Measurements from ENCODE around the gene SLC9A9.

The SLC9A9 gene

DNA sequence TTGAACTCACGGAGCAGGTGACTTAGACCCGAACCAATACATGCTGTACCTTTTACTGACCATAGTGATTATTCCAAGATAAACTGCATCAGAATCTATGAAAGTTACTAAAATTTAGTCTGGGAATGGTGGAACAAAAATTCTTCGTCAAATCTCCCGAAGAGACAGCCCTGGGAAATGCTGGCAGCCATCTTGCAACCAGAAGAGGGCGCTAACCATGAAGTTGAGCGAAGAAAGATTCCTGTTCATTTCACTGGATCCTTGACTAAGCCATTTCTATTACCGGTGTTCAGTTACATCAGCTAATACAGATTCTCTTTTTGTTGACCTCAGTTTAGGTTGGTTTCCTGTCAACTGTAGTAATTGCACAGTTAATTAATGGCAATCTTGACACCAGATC lies 199.6 kb downstream of the SLC9A9 start:
- DNase-seq (ENCODE audit: low read depth, low spot score), result peak; percentile 42

DNA sequence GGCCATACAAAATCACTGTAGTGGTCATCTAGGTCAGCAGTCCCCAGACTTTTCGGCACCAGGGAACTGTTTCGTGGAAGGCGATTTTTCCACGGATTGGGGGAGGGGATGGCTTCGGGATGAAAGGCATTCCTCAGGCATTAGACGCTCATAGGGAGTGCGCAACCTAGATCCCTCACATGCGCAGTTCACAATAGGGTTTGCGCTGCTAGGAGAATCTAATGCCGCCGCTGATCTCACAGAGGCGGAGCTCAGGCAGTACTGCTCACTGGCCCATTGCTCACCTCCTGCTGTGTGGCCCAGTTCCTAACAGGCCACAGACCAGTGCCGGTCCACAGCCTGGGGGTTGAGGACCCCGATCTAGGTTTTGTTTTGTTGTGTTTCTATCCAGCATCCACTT lies 200.1 kb downstream of the SLC9A9 start:
- peak; percentile 71 for DNase-seq (ENCODE audit: low read depth, low spot score)

DNA sequence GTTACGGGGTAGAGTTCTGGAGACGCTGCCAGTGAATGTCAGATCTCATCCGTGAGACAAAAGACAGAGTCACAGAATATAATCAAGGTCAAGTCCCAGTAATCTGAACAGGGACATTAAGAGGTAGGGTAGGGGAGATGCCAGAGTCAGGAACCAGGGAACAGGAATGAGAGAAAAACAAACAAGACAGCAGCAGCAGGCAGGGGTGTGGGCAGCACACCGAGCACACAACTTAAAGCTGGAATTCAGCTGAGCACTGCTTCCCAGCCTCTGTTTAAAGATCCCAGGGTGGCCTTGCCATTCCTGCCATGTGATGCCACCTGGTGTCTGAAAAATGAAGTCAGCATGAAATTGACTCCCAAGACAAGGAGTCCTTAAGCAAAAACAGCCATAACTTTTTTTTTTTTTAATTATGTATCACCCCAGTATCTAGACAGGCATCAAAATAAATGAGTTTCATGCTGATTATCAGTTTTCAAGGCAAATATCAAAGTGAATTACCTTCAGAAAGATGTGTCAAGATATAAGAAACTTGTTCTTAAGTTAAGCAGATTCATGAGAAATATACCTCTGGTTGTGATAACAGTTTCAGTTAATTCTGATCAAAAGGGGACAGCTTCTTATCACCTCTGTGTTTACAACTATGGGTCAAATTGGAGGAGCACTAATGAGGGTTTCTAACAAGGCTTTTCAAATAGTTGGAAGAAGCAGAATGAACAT lies 203.7 kb downstream of the SLC9A9 start:
- DNase-seq (ENCODE audit: low read depth, low spot score), result peak; percentile 73

DNA sequence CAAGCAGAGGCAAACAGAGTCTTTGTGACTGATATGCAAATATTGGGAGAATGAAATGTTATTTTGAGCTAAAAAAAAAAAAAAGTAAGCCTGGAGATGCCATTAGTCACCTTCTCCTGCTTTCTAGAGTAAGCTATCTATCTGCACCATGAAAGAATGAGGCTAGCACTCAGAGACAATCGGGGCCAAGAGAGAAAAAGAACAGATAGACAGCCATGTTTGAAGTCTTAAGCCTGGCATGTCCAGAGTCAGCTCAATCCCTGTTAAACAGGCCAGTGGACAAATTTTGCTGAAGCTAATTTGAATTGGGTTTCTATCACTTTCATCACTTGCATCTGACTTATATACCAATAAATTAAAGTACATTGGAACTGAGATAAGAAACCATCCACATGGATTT lies 204.4 kb downstream of the SLC9A9 start:
- DNase-seq (ENCODE audit: low read depth, low spot score), result no peak

DNA sequence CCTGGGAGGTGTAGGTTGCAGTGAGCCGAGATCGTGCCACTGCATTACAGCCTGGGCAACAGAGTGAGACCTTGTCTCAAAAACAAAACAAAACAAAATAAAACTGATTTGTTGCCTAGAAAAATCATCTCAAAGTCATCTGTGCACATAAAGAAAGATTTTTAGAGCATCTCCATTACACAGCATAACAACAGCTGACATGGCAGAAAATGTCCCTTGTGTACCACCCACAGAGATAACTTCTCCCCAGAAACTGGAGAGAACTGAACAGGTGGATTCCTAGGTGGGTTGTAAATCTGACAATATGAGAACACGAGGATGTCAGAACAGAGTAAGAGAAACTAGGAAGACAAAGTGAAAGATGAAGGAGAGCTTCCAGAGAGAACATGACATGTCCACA lies 207.5 kb downstream of the SLC9A9 start:
- no peak for DNase-seq (ENCODE audit: low read depth, low spot score)

DNA sequence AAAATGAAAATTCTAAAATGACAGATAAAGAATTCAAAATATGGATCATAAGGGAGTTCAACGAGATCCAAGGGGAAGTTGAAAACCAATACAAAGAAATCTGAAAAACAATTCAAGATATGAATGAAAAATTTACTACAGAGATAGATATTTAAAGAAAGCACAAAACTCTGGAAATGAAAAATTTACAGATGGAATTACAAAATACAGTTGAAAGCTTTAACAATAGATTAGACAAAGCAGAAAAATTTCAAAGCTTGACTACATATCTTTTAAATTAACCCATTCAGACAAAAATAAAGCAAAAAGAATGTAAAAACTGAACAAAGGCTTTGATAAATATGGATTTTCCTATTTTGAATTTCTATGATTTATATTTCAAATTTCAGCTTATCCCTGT lies 211.1 kb downstream of the SLC9A9 start:
- no peak for DNase-seq (ENCODE audit: low read depth, low spot score)

DNA sequence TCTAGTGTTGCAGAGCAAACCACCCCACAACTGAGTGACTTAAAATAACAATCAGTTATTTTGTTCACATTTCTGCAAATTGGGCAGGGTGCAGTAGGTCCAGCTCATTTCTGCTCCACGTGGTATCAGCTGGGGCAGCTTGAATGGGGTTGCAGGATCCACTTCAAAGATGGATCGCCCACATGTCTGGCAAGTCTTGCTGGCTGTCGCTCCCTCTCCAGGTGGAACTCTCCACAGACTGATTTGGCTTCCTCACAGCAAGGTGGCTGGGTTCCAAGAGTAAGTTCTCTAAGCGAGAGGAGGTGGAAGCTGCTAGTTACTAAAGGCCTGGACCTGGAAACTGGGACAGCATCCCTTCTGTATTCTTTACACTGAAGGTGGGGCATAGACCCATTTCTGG lies 213.3 kb downstream of the SLC9A9 start:
- DNase-seq (ENCODE audit: low read depth, low spot score), result no peak

DNA sequence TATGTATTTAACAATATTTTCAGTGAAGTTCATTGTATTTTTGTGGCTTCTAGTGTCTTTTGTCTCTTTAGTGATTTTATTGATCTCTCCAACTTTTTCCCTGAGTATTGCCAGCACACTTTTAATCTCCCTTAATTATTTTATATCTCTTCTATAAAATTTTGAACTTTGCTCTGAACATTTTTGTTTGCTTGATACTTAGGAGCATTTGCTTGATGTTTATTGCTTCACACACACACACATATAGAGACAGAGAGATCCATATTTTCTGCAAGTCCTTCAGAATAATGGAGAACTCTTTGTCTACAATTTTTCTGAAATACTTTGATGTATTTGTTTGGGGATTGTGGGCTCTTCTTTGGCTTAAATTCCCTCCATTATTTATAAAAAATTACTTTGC lies 213.8 kb downstream of the SLC9A9 start:
- no peak for DNase-seq (ENCODE audit: low read depth, low spot score)

DNA sequence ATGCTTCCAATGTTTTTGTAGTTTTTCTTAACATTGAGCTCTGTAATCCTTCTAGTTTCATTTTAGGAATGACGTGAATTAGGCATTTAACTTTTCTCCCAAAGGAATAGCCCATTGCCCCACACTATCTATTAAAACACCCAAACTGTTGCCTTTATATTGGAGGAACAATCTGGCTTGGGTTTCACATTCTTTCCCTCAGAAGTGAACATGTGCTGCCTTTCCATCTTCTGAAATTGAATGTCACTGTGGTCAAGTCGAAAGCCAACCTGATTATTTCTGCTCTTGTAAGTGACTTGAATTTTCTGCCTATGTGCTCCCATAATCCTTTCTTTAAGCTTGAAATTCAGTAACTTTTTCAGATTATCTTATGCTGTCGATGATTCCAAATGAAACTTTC lies 214.5 kb downstream of the SLC9A9 start:
- DNase-seq (ENCODE audit: low read depth, low spot score), result no peak

DNA sequence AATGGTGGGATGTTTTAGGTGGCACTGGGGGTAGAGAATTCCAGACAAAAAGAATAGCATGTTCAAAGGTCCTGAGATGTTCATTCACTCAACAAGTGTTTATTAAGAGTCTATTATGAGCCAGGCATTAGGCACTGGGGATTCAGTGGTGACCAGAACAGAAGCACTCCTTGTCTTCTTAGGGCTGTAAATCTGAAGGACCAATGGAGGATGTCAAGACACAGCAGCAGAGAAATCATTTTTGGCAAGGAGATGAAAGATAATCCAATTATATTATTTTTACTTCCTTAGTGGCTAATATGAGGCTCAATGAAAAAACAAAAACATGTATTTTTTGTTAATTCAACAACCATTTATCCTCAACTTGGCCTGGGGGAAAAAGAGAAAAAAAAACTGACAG lies 218.5 kb downstream of the SLC9A9 start:
- no peak for DNase-seq (ENCODE audit: low read depth, low spot score)

DNA sequence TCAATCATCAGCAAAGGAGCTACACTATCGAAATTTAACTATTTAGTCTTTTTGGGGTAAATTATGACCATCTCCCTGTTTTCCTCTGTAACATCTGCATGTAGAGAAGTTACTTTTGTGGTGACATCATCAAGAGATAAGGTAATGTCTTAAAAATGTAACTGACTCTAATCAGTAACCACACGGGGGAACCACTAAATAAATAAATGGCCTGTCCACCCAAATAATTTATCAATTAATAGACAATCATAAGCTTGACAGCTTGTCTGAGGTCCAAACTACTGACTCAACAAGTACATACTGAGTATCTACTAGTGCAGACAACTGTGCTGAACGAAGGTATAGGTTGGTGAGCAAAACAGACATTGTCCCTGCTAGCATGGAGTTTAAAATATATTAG lies 219.3 kb downstream of the SLC9A9 start:
- no peak for DNase-seq (ENCODE audit: low read depth, low spot score)

DNA sequence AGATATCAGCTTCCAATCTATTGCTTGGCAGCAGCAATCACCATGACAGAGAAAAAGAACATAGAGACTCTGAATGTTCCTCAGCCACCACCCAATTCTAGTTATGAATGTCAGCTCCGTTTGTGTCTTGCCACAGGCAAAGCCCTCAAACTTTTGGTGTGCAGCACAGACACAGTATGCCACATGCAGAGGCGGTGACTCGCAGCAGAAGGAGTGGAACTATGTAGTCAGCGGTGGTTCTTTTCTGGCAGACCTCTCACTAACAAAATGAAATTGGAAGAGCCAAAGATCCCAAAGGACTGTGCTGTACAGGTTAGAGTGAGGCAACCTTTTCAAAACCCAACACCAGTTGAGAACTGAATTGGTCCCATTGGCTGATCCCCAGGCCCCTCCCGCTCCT lies 220.9 kb downstream of the SLC9A9 start:
- no peak for DNase-seq (ENCODE audit: low read depth, low spot score)

DNA sequence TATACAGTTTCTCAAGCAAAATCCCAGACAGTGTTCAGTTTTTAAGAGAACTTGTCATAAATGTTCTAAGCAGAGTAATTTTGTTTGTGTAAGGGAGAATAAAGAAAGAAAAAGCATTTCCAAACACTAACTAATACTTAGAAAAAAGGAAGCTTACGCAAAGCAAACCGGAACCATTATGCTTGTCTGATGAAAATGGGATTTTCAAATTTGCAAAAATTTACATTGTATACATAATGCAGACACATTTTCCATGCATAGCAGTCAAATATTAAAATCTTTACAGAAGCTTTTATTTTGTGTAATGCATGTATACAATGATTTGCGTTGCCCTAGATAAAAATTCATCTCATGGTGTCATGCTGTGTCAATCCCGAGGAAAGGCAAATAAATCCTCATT lies 229.0 kb downstream of the SLC9A9 start:
- DNase-seq (ENCODE audit: low read depth, low spot score), result no peak

DNA sequence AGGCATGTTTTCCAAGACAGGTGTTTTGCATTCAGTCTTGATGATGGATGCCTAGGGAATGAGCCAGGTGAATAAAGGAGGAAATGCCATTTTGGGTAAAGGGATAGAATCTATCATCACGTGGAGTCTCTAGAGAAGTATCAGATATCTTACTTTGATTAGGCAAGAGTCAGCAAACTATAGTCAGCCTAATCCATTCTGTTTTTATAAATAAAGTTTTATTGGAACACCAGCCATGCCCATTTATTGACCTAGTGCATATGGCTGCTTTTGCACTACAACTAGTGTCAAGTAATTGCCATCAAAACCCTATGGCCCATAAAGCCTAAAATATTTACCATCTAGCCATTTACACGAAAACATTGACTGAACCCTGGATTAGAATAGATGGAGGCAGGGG lies 231.2 kb downstream of the SLC9A9 start:
- no peak for DNase-seq (ENCODE audit: low read depth, low spot score)

DNA sequence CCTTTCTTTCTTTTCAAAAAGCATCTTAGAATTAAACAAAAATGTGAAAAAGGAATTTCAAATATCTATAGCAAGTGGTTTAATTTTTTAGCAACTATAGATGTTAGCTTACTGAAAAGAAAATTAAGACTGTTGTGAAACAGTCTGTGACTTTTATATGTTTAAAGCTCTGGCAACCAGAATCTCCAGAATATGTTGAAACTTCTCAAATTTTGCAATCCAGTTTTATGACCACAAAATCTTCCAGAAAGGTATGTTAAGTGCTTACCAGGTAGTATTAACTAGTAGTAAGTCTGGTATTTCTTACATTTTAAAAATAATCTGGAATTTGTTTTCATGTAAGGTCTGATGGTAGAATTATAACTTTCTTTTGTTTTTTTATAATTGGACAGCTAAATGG lies 235.0 kb downstream of the SLC9A9 start:
- no peak for DNase-seq (ENCODE audit: low read depth, low spot score)

DNA sequence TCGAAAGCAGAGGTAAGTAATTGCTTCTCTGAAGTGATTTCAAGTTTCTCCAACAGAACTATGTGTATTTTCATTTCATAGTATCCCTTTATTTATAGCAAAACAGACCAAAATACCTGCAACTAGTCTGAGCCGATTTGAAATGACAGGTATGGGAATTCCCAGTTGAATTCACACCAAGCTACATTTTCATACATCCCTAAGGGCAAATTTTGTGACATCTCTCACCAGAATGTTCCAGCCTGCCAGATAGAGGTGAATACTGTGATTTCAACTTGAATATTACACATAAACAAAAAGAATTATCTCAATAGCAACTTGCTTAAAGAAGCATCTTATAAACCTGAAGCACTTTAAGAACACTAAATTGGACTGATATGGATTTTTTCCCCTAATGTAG lies 235.7 kb downstream of the SLC9A9 start:
- no peak for DNase-seq (ENCODE audit: low read depth, low spot score)

DNA sequence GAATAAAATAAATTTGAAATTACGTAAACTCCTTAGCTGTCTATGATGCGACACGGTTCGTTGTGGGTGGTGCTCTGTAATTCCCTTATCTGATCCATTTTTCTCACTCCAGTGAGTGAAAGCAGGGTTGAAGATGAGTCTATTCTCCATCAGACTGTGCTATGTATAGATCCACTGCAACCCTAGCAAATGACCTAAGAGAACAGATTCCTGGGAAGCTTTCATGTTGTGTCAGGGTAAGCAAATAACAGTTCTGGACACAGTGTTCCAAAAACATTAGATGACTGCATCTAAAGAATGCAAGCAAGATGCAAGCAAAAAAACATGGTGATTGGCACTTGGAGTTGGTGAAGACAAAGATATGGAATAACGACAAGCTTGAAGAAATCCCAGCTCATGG lies 239.3 kb downstream of the SLC9A9 start:
- DNase-seq (ENCODE audit: low read depth, low spot score), result no peak

DNA sequence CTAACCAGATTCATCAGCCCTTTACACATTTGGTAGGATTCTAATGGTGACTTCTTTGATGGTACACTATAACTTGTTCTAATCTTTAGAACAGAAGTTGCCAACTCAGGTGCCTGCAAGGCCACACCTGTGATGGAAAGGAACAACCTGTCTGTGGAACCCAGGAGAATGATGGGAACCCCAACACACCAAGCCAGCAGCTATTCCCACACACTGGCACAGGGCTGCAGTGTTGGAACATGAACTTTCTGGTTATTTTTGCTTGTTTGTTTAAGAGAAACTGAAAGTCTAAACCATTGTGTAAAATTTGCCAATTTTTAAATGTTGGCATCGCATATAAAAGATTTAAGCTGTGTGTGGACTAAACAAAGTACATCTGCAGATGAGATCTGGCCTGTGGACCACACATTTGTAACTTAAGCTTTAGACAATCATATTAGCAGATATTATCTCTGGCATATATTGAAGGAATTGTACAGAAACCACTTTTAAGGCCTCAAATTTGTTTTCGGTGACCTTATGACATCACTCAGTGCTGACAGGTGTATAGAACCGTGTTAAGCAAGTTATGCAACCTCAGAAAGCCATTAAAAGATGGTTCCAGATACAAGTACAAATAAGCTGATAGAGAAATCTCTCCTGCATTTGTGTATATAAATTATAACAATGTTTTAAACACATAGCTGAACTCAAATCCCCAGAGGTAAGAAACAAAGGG lies 242.9 kb downstream of the SLC9A9 start:
- no peak for DNase-seq (ENCODE audit: low read depth, low spot score)

DNA sequence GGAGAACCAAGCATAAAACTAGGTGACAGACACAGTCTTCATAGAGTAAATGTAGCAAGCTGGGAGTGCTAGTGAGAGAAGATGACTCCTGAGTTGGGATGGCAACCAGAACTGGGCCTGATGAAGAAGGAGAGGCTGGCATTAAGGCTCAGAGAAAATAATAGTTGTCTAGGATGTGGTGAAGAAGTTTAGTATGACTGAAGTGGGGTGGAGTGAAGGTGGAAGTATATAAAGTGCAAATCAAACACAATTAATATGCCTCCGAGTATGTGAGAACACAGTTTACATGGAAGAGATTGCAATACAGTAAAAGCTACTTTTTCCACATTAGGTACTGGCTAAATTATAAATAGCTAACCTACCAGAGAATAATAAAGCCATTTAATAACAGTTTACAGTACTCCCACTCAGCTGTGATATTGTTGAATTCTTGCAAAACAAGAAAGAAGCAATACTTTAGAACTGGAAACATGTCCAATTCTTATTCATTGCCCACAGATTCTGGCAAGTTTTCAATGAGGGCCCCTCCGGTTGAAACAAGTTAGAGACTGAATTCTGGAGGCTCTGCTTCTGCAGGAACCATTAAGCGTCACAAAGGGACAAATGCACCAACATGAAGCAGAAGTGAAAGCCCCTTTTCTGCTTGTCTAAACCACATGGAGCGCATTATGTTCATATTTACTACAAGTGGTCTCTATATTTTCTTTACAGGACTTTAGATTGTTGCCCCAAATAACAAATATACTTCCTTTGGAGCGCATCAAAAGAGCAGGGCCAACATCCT lies 243.7 kb downstream of the SLC9A9 start:
- no peak for DNase-seq (ENCODE audit: low read depth, low spot score)

DNA sequence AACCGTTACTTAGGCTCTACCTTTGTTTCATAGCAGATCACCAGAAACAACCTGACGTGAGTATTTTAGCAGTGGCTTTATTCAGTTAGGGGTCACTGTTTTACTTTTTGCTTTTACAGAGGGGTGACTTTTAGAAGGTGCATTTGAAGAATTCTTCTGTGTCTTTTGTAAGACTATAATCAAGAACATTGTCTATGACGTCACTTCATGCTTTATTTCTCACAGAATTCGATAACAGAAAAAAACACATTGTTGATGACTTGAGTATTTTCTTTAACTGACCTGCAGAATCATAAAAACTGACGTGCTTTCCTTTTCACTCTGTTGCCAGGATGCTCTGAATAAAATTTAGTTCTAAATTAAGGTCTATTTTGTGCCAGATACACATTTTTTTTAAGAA lies 244.5 kb downstream of the SLC9A9 start:
- DNase-seq (ENCODE audit: low read depth, low spot score), result no peak

DNA sequence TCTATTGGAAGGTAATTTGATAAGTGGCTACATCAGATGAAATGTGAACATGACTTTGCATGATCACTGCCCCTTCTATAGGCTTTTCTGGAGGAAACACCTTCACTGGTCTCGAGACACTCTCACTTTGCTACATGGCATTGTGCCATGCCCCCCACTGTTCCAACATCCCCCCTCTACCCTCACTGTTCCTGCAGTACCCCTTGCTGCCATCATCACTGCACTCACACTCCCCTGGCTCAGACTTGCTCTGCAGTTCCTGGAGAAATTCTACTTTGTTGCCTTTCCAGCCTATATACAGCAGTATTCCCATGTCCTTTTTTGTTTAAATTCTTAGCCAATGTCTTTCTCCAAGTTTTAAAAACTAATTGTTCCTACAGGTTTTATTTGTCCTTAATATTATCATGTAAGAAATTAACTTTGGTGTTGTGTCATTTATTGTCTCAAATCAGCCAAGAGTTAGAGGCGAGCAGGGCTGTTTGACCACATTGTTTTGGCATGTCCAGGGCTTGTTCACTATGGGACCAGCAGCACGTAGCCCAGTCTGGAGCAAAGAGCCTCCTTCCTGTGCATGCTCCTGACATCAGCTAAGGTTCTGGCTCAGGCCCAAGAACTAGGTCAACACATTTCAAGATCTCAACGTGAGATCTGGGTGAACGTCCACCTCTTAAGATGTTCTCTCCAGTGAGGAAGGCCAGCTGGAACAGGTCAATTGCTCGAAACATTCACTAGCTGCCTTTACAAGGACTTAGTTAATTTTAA lies 246.4 kb downstream of the SLC9A9 start:
- no peak for DNase-seq (ENCODE audit: low read depth, low spot score)
